Measurements from ENCODE around the gene UNC13A.
A peak's percentile ranks its signal among the peaks of the same experiment; 100 is the strongest.

The UNC13A gene

GRCh38 chr19:17687141-17687856 lies 855 bp downstream of the UNC13A start:
- TF ChIP-seq CTCF (IDR thresholded peaks at IDR 0.05), result no peak
- no peak overlapping the region for H3K27ac ChIP-seq
- H3K4me3 ChIP-seq, result peak overlapping the region; percentile 60
- DNase-seq (ENCODE audit: low spot score), result no peak

DNA sequence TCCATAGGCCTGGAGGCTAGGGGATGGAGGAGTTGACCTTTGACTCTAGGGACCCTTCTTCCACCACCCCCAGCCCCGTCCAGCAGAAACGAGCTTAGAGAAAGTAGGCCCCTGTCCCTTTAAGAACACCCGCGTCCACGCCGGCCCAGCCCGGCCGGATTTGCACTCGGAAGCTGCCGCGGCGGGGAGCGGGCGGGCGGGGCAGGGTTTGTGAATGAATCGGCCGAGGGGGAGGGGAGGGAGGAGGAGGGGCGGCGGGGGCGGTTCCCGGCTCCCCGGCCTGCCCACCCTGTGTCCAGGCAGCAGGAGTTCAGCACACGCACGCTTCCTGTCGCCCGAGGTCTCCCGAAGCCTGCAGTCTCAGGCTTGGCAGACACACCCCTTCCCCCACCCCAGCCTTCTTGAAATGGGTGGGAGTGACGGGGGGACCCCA lies 1.5 kb downstream of the UNC13A start:
- no peak for TF ChIP-seq CTCF (IDR thresholded peaks at IDR 0.05)
- Histone ChIP-seq H3K27ac (no peak overlapping the region), H3K4me3 (peak overlapping the region; percentile 60)
- DNase-seq (ENCODE audit: low spot score), result no peak

DNA sequence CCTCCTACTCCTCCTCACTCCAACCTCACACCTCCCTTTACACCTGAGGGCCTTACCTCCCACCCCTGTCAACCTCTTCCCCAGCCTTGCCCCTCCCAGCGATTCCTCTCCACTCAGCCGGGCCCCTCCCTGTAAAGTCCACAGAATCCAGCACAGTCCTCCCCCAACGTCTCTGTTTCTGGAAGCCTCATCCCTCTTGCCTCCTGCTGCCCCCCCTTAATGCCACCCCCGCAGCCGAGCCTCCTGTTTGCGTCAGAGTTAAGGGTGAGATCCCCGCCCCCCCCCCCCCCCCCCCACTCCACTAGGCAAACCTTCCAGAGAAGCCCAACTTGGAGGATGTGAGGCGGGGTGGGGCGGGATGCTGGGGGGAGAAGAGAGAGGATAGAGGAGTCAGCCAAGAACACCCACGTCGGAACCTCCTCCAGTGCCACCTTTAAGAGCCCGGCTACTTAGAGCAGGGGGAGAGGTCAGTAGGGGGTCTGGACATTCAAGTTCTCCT lies 2.1 kb downstream of the UNC13A start:
- peak overlapping the region; percentile 60 for H3K4me3 ChIP-seq
- no peak overlapping the region for H3K27ac ChIP-seq
- TF ChIP-seq CTCF (IDR thresholded peaks at IDR 0.05), result no peak
- DNase-seq (ENCODE audit: low spot score), result no peak

- DNase-seq (ENCODE audit: low spot score), result no peak
- TF ChIP-seq CTCF (IDR thresholded peaks at IDR 0.05), result no peak
- Histone ChIP-seq H3K4me3 (no peak overlapping the region), H3K27ac (no peak overlapping the region)
These were observed 2.6 kb downstream of the UNC13A start for GRCh38 chr19:17685451-17686022.

DNA sequence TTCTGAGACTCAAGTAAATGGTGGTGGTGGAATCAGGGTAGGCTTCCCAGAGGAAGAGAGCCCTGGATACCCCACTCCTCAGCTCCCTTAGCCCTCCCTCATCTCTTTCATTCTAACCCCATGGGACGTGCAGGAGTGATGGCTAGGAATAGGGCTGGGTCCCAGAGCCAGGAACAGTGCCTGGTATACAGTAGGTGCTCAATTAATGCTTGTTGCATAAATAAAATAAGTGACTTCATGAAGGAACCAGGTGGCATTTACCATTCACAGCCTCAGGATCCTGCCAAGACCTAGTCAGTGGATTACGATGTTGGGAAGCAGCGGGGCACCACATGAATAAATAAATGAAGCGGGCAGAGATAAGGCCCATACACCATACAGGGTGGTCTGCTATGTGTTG lies 3.9 kb downstream of the UNC13A start:
- no peak overlapping the region for H3K27ac ChIP-seq
- TF ChIP-seq CTCF (IDR thresholded peaks at IDR 0.05), result no peak
- no peak for DNase-seq (ENCODE audit: low spot score)
- H3K4me3 ChIP-seq, result no peak overlapping the region

DNA sequence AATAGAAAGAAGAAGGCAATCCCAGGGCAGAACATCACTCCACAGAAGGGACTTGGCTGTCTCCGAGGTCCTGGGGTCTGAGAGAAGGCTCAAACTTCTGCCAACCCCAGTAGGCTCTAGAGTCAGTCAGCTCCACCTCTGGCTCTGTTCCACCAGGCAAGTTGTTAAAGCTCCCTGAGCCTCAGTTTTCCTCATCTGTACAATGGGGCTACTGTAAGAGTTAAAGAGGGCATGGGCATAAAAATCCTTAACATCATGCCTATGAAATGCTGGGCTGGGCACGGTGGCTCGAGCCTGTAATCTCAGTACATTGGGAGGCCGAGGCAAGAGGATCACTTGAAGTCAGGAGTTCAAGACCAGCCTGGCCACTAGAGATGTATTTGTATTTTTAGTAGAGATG lies 5.1 kb downstream of the UNC13A start:
- TF ChIP-seq CTCF (IDR thresholded peaks at IDR 0.05), result no peak
- Histone ChIP-seq H3K27ac (no peak overlapping the region), H3K4me3 (no peak overlapping the region)
- DNase-seq (ENCODE audit: low spot score), result no peak

- no peak overlapping the region for H3K27ac ChIP-seq
- TF ChIP-seq CTCF (IDR thresholded peaks at IDR 0.05), result no peak
- no peak for DNase-seq (ENCODE audit: low spot score)
- no peak overlapping the region for H3K4me3 ChIP-seq
These were observed 5.9 kb downstream of the UNC13A start for GRCh38 chr19:17682273-17682672.
